Embryonic facial prominence (tissue), 1 donor: ENCODE results near the gene EP400.

ENCODE experiments used
- DNase-seq: peaks from one replicate; pipeline ENCODE4 v3.0.0-alpha.2; 2016; ENCODE audit errors: extremely low spot score

The EP400 gene

DNA sequence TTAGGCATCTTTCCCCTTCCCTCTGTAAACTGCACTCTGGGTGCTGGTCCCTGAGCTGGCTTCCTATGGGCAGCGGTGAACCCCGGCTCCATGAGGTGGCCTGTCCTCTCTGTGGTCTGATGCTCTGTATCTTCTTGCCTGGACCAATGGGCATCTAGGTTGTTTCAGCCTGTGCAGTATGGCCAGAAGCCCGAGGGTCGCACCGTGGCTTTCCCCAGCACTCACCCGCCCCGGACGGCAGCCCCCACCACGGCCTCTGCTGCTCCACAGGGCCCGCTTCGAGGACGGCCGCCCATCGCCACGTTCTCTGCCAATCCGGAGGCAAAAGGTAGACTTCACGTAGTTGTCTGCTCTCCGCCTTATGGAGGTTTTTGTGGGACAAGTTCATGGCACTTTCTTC, 70.1 kb downstream of the EP400 start:
- no peak for DNase-seq

DNA sequence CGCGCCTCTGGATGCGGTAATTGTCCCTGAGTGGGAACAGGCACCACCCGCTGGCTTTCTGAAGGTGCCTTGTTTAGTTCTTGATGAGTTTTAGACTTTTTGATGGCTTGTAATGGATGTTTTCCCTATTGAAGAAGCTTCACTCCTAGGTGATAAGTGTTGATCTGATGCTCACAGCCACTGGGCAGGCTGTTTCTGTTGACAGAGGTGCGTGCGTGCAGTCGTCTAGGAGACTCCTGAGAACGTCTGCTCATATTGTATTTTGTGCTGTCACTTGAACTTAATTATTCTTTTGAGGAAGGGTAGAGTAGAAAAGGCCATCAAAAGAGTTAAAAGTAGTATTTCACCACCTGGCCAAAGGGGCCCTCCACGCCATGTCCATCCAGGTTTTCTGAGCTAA, 70.5 kb downstream of the EP400 start:
- DNase-seq: no peak

DNA sequence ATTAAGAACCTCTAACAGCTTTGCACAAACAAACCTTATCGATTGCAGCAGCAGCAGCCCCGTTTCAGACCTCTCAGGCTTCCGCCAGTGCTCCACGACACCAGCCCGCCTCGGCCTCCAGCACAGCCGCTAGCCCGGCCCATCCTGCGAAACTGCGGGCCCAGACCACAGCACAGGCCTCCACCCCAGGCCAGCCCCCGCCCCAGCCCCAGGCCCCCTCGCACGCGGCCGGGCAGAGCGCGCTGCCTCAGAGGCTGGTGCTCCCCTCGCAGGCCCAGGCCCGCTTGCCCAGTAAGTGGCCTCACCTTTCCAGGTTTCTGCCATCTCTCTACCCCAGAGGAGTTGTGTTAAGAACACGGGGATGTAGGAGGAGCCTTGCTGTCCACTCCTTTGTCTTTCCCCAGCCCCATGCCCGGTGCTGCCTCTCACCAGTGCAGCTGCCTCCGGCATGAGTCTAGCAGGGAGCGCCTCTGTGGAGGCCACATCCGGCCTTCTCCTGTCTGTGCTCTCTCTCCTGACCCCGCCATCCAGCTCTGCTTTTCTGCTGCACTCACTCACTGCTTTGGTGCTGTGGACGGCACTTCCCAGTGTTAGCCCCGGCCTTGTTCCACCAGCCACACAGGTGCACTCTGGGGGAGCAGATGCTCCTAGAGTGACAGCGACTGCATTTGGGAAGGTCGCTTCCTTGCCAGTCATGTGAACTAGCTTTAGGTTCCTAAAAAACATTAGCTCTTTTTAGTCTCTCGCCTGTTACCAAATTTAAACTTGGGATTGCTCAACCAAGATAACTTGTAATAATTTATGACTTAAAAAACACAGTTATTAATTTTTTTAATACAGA, 71.5 kb downstream of the EP400 start:
- DNase-seq: no peak

DNA sequence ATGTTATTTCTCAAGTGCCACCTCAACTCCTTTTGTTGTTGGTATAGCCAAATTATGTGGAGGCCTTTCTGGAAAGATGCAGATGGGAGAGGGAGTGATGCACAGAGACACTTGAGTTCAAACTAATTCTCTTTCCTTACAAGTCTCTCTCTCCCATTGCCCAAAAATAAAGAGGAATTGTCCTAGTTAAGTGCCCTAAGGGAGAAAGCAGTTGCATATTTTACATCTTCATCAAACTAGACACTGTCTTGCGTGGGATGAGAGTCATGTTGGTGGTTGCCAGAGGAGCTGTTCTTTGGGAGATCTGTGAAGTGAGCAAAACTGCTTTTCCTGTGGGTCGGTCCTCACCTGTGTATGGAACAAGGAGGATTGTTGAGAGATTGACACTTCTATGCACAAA, 72.2 kb downstream of the EP400 start:
- DNase-seq: no peak

DNA sequence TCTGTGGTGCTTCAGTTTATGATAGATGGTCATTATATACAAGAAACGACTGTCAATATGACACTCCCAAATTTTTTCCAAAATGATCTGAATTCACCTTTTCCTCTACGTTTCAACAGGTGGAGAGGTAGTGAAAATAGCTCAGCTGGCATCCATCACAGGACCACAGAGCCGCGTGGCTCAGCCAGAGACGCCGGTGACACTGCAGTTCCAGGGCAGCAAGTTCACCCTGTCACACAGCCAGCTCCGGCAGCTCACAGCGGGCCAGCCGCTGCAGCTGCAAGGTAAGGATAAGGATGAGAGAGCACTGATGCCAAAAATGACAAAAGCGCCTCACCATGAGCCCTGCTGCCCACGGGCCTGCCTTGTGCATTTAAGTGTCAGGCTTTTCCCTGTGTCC, 73.9 kb downstream of the EP400 start:
- DNase-seq: no peak

DNA sequence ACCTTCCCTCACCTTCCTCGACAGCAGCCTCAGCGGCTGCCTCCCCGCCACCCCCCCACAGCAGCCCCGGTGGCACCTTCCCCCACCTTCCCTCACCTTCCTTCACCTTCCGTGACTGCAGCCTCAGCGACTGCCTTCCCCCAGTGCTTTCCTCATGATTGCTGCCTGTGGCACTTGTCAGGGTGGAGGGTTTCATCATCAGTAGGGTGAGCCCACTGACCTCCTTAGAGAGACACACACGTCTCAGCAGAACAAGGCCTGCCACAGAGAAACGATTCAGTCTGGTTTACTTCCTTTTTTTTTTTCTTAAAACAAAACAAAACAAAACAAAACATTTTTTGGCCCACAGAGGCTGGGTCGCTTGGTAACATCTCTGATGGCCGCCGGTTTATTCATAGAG, 75.0 kb downstream of the EP400 start:
- no peak for DNase-seq

DNA sequence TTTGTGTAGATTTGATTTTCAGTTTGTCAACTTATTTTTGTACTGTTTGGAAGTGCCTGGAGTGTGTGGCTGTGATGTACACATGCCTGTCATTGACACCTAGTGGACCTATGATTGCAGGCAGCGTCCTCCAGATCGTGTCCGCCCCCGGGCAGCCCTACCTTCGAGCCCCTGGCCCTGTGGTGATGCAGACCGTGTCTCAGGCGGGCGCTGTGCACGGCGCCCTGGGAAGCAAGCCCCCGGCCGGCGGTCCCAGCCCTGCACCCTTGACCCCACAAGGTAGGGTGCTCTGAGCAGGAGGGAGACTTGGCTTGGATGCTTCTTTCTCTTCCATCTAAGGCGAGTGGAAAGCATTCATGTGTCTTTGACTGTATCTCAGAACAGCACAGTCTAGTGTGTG, 75.8 kb downstream of the EP400 start:
- no peak for DNase-seq

DNA sequence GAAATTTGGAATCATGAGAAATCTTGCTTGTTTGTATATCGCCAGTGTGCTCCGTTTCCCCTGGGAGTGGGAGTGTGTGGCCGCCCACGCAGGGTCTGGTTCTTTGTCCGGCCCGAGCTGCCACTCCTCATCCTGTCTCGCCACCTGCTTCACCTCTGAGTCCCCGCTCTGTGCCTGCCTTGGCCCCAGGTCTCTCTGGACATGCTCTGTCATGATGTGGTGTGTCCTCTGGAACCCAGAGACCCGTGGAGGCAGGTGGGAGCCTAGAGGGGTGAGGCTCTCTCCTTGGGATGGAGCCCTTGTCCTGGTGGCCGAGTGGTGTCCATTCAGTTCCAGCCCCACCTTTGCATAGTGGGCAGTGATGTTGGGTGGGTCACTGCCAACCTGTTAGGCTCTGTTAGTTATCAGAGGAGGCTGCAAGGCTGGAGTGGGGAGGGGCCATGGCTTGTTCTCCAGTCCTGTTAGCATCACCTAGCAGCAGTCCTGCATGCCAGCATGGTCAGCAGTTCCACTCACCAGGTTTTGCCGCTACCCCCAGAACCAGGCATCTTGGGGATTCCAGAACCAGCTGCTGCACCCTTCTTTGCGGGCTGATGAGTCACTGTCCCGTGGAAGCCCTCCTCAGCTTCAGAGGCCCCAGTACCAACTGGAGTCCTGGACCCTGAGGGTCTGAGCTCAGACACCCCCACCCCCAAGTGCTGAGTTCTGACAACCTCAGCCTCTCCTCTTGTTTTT, 76.5 kb downstream of the EP400 start:
- DNase-seq: no peak

DNA sequence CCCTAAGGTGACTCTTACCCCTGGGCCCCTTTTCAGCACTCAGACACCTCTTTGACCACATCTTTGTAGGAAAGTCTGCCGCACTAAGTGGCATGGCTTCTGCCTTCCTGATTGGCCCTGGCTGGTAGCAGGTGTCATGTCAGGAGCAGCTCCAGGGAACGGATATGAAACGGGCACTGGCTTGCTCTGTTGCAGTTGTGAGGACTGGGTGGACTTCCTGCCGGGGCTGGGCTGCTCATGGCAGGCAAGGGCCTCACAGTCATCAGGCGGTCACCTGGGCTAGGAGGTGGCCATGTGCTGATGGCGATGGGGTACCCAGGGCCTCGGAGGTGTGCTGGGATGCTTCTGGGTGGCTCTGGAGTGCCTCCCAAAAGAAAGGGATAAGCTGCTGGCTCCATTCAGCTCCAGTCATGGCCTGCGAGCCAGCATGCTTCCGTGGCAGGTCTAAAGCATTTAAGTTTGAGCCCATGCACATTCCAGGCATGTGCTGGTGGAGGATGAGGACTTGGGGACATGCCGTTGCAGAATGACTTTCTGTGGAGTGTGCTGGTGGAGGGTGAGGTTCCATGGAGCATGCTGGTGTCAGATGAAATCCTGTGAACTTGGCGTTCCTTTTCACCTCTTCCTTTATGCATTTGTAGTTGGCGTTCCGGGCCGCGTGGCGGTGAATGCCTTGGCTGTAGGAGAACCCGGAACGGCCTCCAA, 77.2 kb downstream of the EP400 start:
- DNase-seq: no peak

DNA sequence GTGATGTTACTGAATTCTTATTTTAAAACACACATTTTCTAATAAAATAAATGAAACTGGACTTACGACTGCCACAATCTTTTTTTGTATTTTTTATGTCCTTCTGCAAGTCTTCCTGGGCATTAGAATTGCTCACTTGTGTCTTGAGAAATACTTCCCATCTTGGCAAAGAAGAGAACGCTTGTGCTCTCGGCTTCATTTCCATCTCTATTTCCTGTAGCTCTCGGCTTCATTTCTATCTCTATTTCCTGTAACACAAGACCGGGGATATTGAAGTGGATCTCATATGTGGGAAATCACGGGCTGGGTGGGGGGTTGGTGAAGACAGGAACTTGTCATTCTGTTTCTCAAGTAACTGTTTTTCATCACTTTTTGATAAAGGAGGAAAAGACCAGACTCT, 77.9 kb downstream of the EP400 start:
- DNase-seq: no peak

DNA sequence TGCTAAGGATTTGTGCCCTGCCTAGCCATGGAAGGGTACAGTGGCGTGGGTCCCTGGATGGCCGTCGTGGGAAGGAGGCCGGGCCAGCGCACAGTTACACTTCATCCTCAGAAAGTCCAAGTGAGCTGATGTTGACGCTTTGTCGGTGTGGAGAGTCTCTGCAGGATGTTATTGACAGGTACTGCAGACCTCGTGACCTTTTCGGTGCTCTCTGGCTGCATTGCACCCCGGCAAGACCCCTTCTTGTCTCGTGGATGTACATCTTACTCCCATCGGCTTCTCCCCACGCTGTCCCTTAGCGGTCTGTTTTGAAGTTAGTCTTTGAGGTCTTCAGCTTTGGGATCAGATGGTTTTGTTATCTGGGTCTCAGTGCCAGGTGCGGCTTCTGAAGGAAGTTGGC, 78.4 kb downstream of the EP400 start:
- DNase-seq: no peak

DNA sequence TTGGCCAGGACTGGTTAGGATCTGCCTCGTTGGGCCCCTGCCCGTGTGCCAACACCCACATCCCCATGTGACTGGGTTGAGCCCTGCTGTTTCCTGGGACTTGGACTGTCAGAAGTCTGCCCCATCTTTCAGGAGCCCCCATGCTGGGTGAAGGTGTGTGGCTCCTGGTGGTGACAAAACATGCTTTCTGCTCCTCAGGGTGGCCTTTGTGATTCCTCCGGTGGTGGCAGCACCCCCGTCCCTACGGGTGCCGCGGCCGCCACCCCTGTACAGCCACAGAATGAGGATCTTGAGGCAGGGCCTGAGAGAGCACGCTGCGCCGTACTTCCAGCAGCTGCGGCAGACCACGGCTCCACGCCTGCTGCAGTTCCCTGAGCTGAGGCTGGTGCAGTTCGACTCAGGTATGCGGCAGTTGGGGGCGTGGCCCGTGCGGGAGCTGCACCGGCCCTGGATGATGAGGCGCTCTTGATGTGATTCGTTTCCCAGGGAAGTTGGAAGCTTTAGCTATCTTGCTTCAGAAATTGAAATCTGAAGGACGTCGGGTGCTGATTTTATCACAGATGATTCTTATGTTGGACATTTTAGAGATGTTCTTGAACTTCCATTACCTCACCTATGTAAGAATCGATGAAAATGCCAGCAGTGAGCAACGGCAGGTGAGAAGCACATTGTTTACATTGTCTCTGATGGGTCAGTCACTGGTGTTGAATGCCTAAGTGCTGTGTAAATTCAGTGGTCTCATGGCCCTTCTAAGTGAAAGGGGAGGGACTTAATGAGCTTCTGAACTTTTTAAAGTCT, 80.0 kb downstream of the EP400 start:
- no peak for DNase-seq

DNA sequence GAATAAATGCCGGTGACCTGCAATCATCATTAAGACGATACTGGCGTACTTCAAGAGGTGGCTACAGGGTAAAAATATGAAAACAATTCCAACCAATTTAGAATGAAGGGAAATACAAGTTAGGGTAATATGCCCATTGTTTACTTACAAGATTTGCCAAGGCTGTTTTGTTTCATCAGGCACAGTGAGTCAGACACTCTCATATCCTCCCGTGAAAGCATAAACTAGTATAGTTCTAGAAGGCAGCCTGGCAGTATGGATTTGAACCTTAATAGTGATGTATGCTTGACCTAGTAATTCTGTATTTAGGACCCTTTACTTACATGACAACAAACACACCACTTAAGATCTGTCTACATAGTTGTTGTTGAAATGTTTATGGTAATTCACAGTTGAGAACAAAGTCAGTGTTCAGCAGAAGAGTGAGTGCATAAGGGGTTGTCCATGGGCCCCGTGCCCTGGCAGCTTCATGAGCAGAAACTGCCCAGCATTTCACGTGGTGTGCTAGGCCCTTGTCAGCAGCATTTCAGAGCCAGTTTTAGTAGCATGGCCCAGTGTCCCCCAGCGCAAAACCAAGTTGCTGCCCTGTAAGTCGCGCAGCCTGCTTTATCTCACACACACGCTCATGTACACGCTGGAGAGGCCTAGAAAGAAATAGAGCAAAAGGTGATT, 80.8 kb downstream of the EP400 start:
- DNase-seq: no peak

DNA sequence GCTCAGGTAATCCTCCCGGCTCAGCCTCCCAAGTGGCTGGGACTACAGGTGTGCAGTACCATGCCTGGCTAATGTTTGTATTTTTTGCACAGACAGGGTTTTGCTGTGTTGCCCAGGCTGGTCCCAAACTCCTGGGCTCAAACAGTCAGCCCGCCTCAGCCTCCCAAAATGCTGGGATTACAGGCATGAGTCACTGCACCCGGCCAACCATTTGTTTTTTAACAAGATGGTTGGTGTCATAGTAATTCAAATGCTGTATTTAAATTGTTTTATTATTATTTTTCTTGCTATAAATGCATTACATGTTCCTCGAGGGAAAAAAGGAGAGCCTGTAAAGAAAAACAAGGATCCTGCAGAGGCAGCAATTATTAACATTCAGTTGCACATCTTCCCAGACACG, 83.9 kb downstream of the EP400 start:
- DNase-seq: no peak

DNA sequence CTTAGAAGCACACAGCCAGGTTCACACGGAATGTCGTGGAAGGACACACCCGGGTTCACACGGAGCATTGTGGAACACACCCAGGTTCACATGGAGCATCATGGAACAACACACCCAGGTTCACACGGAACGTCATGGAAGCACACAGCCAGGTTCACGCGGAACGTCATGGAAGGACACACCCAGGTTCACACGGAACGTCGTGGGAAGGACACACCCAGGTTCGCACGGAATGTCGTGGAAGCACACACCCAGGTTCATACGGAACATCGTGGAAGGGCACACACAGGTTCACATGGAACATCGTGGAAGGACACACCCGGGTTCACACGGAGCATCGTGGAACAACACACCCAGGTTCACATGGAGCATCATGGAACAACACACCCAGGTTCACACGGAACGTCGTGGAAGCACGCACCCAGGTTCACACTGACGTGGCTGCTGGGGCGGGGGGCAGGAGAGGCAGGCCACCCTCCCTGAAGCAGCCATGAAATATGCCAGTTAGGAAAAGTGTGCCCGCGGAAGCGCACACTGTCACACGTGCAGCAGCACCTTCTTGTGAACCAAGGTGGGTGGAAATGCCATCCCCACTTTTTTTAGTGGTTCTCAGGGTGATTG, 86.4 kb downstream of the EP400 start:
- no peak for DNase-seq

DNA sequence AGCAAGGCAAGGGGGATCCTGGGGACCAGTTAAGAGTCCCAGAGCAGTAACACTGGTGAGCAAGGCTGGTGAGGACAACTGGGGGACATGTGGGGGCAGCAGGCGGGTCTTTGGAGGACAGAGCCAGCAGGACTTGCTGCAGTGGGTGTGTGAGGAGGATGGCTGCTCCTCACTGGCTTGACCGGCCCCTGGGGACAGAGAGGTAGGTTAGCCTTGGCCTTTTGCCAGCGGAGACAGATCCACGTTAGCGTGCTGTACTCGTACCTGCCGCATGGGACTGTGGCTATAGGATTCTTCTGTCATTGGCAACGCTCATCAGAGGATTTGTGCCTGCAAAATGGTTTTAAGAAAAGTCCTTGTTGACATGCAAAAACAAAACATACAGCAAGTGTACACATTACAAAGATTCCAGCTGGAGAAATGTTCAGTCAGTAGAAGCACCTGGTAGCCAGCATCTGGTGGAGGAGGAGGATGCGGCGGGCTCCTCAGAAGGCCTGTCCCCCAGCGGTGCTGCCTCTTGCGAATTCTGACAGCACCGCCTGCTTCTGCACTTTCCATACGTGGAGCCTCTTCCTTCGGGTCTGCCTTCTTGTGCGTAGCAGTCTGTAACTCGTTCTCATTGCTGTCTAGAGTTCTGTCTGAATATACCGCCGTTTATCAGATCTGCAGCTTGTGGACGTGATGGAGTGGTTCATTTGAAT, 91.3 kb downstream of the EP400 start:
- no peak for DNase-seq

DNA sequence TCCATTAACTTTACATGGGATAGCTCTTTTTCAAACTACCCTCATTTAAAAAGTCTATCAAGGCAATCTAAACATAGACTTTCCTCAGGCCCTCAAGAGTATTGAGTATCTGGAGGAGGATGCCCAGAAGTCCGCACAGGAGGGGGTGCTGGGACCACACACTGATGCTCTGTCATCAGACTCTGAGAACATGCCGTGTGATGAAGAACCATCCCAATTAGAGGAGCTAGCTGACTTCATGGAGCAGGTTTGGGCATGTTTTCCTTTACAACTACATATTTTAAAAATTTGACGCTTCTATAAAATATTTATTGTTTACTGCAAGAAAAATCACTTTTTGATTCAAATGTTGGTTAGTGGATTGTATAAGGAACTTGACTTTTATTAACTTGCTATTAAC, 93.5 kb downstream of the EP400 start:
- no peak for DNase-seq

DNA sequence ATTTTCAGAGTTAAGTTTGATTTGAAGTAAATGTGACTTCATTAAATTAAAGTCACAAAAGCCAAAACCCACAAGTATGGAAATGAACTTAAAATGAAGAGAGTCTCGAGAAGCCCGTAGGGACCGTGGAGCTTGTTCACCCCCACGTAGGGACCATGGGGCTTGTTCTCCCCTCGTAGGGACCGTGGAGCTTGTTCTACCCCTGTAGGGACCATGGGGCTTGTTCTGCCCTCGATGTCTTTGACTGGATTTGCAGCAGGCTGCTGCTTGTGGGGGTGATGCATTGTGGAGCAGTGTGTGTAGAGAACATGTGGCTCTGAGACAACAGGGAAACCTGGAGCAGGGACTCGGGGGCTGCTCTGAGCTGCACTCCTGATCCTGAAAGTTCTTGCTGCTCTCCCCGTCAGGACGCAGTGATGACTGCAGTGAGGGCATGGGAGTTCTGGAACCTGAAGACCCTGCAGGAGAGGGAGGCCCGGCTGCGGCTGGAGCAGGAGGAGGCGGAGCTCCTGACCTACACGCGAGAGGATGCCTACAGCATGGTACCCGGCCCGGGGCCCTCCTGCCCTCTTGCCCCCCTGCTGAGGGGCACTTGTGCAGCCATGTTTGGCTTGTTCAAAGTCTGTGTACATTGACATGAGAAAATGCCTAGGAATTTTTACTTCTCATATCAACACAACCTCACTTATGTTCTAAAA, 94.2 kb downstream of the EP400 start:
- no peak for DNase-seq

DNA sequence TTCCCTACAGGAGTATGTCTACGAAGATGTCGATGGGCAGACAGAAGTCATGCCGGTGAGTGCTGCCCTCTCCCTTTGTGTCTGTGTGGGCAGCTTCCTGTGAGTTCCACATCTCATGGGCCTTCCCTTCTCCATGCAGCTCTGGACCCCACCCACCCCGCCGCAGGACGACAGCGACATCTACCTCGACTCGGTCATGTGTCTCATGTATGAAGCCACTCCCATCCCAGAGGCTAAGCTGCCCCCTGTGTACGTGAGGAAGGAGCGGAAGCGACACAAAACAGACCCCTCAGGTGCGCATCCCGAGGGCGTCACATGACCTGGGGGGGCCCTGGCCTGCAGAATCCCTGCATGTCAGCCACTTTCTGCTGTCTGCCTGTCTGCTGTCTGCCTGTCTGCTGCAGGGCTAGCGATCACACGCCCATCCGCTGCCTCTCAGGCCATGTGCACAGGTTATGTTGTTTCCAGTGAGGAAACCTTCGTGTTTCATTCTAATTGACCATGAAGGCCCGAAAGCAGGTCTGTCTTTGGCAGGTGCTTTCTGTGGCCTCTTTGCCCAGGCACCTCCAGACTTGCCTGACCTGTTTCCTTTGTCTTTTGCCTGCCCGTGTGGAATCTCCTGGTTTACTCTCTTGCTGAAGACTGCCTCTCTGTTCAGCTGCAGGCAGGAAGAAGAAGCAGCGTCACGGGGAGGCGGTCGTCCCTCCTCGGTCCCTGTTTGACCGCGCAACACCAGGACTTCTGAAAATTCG, 95.1 kb downstream of the EP400 start:
- no peak for DNase-seq
